Rectal smooth muscle tissue (tissue), 1 donor: ENCODE data around the gene BMP3.
A peak's percentile ranks its signal among the peaks of the same experiment; 100 is the strongest.
"Not testable (repeated sequence)": the region's sequence is repeated elsewhere in the genome, so short reads cannot be mapped to it uniquely, and the experiment has no call there.

Source experiments
- H3K27ac ChIP-seq: one replicate; pipeline ENCODE4 v1.7.0; 2013; ENCODE audit warnings: low read depth, low read length, inconsistent platforms
- H3K27me3 ChIP-seq: one replicate; pipeline ENCODE4 v1.7.0; 2013; ENCODE audit warnings: low read length; ENCODE audit not compliant: control insufficient read depth, insufficient read depth
- H3K36me3 ChIP-seq: one replicate; pipeline ENCODE4 v1.7.0; 2013; ENCODE audit warnings: low read length; ENCODE audit not compliant: control insufficient read depth, insufficient read depth
- H3K4me1 ChIP-seq: one replicate; pipeline ENCODE4 v1.7.0; 2013; ENCODE audit warnings: low read length; ENCODE audit not compliant: control insufficient read depth, insufficient read depth
- H3K4me3 ChIP-seq: one replicate; pipeline ENCODE4 v1.7.0; 2013; ENCODE audit warnings: low read length
- H3K9ac ChIP-seq: one replicate; pipeline ENCODE4 v1.7.0; 2013; ENCODE audit warnings: low read length

The BMP3 gene, protein sequence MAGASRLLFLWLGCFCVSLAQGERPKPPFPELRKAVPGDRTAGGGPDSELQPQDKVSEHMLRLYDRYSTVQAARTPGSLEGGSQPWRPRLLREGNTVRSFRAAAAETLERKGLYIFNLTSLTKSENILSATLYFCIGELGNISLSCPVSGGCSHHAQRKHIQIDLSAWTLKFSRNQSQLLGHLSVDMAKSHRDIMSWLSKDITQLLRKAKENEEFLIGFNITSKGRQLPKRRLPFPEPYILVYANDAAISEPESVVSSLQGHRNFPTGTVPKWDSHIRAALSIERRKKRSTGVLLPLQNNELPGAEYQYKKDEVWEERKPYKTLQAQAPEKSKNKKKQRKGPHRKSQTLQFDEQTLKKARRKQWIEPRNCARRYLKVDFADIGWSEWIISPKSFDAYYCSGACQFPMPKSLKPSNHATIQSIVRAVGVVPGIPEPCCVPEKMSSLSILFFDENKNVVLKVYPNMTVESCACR

DNA sequence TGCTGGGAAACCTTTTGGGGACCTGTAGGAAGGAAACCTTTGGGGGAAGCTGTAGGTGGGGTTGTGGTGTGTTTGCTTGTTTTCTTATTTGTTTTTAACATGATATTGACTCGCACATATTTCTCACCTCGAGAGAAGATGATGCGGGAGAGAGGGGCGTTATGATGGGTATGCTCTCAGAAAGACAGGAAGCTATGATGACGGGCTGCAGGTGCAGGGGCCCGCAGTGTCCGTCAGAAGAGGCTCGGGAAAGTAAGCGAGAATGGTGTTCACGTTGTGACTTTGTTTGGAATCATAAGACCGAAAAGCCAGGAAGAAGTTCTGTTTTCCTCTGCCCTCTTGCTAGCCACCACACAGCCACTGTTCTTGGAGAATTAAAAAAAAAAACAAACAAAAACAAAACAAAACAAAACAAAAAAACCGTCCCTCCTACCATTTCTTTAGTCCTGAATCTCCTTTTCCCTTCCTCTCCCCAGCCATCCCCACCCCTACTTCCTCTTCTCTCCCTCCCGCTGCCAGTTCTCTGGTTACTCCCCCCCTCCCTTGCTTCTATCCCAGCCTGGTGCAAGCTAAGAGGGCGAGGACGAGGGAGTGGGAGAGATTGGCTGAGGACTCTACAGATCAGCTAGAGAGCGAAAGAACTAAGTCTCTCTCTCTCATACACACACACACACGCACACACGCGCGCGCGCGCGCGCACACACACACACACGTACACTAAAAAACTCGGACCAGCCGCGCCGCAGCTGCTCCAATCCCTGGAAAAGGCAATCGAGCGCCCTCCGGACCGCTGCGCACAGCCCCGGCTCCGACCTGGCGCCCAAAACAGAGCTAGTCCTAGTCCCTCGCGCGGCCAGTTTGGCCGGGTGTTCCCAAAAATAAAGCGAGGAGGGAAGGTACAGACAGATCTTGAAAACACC is at the start of gene BMP3:
Gene BMP3, plus strand, starts transcription at position 648 of the 920 bp plus-strand sequence. CDS start 577 bp downstream, outside the sequence.
- Histone ChIP-seq H3K4me3 (peak within 1 kb of the TSS; percentile 65), H3K9ac (peak within 1 kb of the TSS; percentile 24), H3K36me3 (no peaks in the 10 kb centered on the region), H3K27ac (peak within 1 kb of the TSS; percentile 65), H3K27me3 (no peaks in the 10 kb centered on the region), H3K4me1 (peaks cover 3% of the 10 kb centered on the region)

- Histone ChIP-seq H3K36me3 (no peaks in the 10 kb centered on the region), H3K27me3 (no peaks in the 10 kb centered on the region), H3K9ac (no peak overlapping the region), H3K4me3 (no peak overlapping the region), H3K27ac (no peak overlapping the region), H3K4me1 (no peaks in the 10 kb centered on the region)
These were observed 44.5 kb upstream of the BMP3 start for GRCh38 chr4:80986011-80986410.

DNA sequence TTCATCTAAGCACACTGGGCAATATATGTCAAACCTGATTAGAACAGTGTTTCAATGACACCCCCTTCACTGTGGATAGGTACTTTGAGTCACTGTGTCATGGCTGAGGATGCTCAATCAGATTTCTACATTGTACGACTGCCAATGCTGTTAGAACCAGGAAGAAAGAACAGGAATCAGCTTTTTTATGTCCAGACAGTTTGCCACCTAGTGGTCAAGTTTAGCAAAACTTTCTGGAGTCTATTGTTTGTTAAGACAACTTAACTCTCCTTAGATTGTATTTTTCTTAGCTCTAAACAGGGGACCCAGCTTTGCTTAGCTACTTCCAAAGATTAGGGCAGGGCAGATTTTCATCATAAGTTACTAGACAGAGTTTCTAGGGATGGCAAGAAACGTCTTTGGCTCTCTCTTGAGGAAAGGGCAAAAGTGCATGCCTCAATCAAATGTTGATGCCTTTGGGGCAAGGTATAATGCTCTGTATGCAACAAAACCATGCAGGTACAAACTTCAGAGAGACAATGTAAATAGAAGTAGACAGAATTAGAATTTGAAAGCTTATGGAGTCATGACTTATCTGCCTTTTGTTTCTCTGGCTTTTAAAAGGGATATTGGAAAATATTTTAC is 40.5 kb upstream of the BMP3 start:
- H3K4me1 ChIP-seq: no peaks in the 10 kb centered on the region
- no peak overlapping the region for H3K9ac ChIP-seq
- no peaks in the 10 kb centered on the region for H3K36me3 ChIP-seq
- no peak overlapping the region for H3K4me3 ChIP-seq
- no peaks in the 10 kb centered on the region for H3K27me3 ChIP-seq
- H3K27ac ChIP-seq: no peak overlapping the region

- H3K27me3 ChIP-seq: no peaks in the 10 kb centered on the region
- no peak overlapping the region for H3K9ac ChIP-seq
- H3K4me1 ChIP-seq: no peaks in the 10 kb centered on the region
- no peak overlapping the region for H3K27ac ChIP-seq
- no peaks in the 10 kb centered on the region for H3K36me3 ChIP-seq
- no peak overlapping the region for H3K4me3 ChIP-seq
These were observed 39.7 kb upstream of the BMP3 start for GRCh38 chr4:80990851-80991250.

- Histone ChIP-seq H3K9ac (no peak overlapping the region), H3K27me3 (no peaks in the 10 kb centered on the region)
These were observed 30.6 kb upstream of the BMP3 start for GRCh38 chr4:80999943-81000342.

DNA sequence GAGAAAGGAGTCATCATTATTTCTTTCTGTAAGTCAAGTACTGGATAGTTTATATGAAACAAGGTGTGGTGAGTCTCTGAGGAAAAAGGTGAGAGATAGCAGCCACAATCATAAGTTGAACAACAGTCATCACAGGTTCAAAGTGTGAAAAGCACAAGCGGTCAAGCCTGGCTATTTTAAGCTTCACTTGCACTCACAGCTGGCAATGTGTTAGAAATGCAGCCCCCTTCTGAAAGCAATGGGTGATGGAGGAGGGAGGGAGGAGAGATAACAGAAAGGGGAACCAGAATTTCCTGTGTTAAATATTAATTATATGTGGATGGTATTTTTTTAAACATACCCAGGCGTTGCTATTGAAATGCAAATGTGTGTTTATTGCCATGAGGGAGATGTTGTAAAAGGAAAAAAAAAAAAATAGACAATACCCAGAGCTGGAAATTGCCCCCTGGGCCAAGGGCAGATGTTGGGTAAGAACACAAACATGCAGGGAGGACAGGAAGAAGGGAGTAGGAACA is 26.9 kb upstream of the BMP3 start:
- Histone ChIP-seq H3K9ac (no peak overlapping the region), H3K27me3 (no peaks in the 10 kb centered on the region), H3K4me1 (no peaks in the 10 kb centered on the region), H3K27ac (no peak overlapping the region), H3K36me3 (no peaks in the 10 kb centered on the region), H3K4me3 (no peak overlapping the region)

More at GRCh38 chr4:80999943-81000342, 30.6 kb upstream of the BMP3 start:
- Histone ChIP-seq H3K36me3 (no peaks in the 10 kb centered on the region), H3K27ac (no peak overlapping the region), H3K4me1 (no peaks in the 10 kb centered on the region), H3K4me3 (no peak overlapping the region)

DNA sequence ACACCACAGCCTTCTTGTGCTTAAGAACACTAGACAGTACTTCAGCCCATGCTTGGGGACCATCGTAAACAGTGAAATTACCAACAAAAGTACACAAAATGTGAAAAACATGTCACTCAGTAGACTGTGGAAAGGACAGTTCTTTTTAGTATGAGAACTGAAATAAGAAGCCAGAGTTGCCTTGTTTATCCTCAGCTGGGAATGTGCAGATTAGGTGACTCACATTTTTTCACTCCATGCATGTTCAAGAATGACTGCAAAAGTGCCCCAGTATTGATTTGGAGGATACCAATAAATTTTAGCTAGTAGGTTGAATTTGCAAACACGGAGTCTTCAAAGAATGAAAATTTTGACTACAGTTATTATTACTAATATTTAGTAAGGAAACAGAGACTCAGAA is 23.1 kb upstream of the BMP3 start:
- Histone ChIP-seq H3K27me3 (no peaks in the 10 kb centered on the region), H3K27ac (no peak overlapping the region)

GRCh38 chr4:81016566-81016965 is 13.9 kb upstream of the BMP3 start:
- H3K4me1 ChIP-seq, H3K27me3 ChIP-seq, H3K4me3 ChIP-seq, H3K36me3 ChIP-seq, H3K9ac ChIP-seq, H3K27ac ChIP-seq: not testable (repeated sequence)

More for the DNA sequence above, 23.1 kb upstream of the BMP3 start:
- Histone ChIP-seq H3K4me1 (no peaks in the 10 kb centered on the region), H3K9ac (no peak overlapping the region), H3K4me3 (no peak overlapping the region), H3K36me3 (no peaks in the 10 kb centered on the region)

DNA sequence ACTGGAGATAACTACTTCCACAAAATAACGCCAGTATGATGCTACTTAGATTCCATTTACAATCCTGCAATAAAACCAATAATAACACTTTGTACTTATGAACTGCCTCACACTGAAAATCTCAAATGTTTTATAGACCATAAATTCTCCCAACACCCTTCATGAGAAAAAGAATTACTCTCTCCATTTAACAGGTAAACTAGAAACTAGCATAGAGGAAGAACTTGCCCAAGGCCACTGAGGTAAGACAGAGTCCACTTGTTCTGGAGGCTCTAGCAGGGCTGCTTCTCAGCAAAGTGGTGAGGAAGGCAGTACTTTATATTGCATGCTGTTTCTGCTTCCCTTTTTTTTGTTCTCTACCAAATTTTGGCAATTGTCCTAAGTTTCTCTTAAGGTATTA is 11.5 kb upstream of the BMP3 start:
- Histone ChIP-seq H3K36me3 (no peaks in the 10 kb centered on the region), H3K4me1 (peaks cover 4% of the 10 kb centered on the region), H3K4me3 (no peak overlapping the region)

DNA sequence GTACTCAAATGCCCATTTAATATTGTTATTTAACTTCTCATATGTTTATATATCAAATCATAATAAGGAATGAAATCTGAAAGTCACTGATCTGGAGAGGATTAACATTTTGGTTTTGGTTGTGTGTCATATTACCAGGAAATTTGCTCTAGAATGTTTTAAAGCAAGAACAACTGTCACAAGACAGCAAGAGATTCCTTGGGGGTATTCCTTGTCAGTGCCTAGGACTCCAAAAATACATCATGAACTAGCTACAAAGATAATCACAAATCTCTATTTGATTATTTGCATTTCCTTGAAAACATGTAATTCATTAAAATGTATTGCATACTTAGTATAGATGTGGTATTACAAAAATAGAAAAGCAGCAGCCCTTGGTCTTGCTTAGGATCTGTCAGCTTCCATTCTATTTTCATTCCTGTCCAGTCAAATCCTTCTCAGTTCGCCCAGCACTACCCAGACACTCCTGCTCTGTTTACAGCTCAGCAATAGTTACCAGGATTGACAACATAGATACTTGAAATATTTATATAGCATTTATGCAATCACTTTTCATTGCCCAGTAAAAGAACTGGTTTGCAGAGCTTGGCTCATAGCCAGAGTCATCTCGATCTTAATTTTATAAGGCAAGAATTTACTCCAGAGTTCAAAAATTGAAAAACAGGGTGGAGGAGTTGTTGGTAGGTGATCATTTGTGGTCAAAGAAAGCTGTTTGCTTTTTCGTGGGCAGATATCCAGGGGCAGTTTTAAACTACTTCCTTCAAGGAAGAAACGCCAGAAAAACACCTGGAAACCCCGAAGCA is 9.2 kb upstream of the BMP3 start:
- Histone ChIP-seq H3K27ac (no peak overlapping the region), H3K36me3 (no peaks in the 10 kb centered on the region), H3K9ac (no peak overlapping the region), H3K4me3 (no peak overlapping the region), H3K4me1 (peaks cover 4% of the 10 kb centered on the region), H3K27me3 (no peaks in the 10 kb centered on the region)

More for the DNA sequence above, 11.5 kb upstream of the BMP3 start:
- Histone ChIP-seq H3K27me3 (no peaks in the 10 kb centered on the region), H3K9ac (no peak overlapping the region), H3K27ac (no peak overlapping the region)

DNA sequence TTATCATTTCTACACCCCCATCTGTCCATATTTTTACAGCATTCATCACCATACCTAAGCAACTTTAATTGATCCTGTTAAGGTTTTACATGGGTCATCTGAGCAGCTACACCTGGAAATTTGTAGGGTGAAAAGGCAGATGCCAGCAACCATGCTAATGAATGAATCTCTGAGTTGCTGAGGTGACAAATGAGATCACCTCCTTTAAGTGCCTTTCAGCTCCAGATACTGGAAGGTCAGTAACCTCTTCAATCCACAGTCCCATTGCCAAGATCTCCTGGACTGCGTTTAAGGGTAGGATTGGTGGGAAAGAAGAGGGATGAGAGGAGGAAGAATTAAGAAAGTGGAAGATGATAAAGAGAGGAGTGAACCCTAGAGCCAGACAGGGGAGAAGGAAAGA is 8.5 kb upstream of the BMP3 start:
- no peak overlapping the region for H3K27ac ChIP-seq

More for the DNA sequence above, 8.5 kb upstream of the BMP3 start:
- Histone ChIP-seq H3K27me3 (no peaks in the 10 kb centered on the region), H3K4me3 (no peak overlapping the region), H3K9ac (no peak overlapping the region), H3K4me1 (peaks cover 4% of the 10 kb centered on the region), H3K36me3 (no peaks in the 10 kb centered on the region)
